ENCODE data around the gene WASL. TPM values are rescaled to one million over a fixed set of nuclear protein-coding genes. Genes with fewer than 3 reads are reported as not detected.

Gene WASL
- total and polyA plus RNA-seq, 10 of the 15 experiments (the other 5 are each of a cell fraction or from before 2014, with no cell fraction given) = 2.0 to 6.4 (median 3.5) TPM

GRCh38 chr7:123637878-123638277 lies 110.9 kb downstream of the WASL start:
- Histone ChIP-seq H3K4me1 (ENCODE audit: control insufficient read depth, insufficient read depth, low read length) (no peaks in the 10 kb centered on the region), H3K4me3 (no peak overlapping the region), H3K9me3 (replicated peaks; ENCODE audit: control insufficient read depth, insufficient read depth, low read length) (no peaks in the 10 kb centered on the region), H3K27me3 (replicated peaks in 1 of 2; ENCODE audit: control insufficient read depth in 2 of 2, insufficient read depth in 2 of 2, low read length in 1 of 2) (no peaks in the 10 kb centered on the region; a peak in 1 of 4 replicates), H3K27ac (ENCODE audit: control insufficient read depth, insufficient read depth) (no peak overlapping the region), H3K9ac (ENCODE audit: control insufficient read depth, insufficient read depth, low read length) (no peak overlapping the region), H2AFZ (ENCODE audit: control insufficient read depth, low read depth, low read length) (no peak overlapping the region), H4K20me1 (ENCODE audit: control insufficient read depth, insufficient read depth) (no peaks in the 10 kb centered on the region), H3K4me2 (ENCODE audit: control insufficient read depth, insufficient read depth) (no peak overlapping the region), H3K79me2 (ENCODE audit: control insufficient read depth, insufficient read depth, low read length) (no peaks in the 10 kb centered on the region), H3K36me3 (ENCODE audit: control insufficient read depth in 2 of 2, insufficient read depth in 2 of 2, low read length in 1 of 2) (no peaks in the 10 kb centered on the region)
- ChIA-PET RAD21 (ENCODE audit: unreplicated experiment) (interaction anchor here (1.0 to 1.2 kb wide), 2 partner anchors 234 to 1687 kb away, joined by 3 to 5 read pairs; no protein-coding TSS in a partner anchor), CTCF (interaction anchor here (0.6 to 3.2 kb wide), 2 partner anchors 15 to 169 kb away, joined by 3 to 25 read pairs; no protein-coding TSS in a partner anchor), SMC1A (ENCODE audit: uncharacterized antibody, unreplicated experiment) (interaction anchor here (3.5 kb wide), 1 partner anchor 234 kb away, joined by 14 read pairs; no protein-coding TSS in a partner anchor), POLR2A (interaction anchor here (0.6 kb wide), 1 partner anchor 910 kb away, joined by 3 read pairs; no protein-coding TSS in a partner anchor)
- WGBS (ENCODE audit: insufficient coverage, insufficient replicate concordance, low lambda C conversion rate, missing lambda C conversion rate) = 3% methylated on average over 2 of the region's 2 CpGs
- ATAC-seq = no peak
- no peak for FAIRE-seq
- no peak for DNase-seq (ENCODE audit: low read depth, low spot score)
- intact Hi-C loops (cut with micrococcal nuclease; ENCODE audit: unreplicated experiment) = loop anchor here (5.0 kb wide), 1 partner anchor 229 kb away; no protein-coding TSS in a partner anchor
- no TSS peak for BruUV-seq (replicated peaks)
- in situ Hi-C loops (cut with MboI) = no loop called here
- TF ChIP-seq NFXL1 (IDR thresholded peaks at IDR 0.05; ENCODE audit: borderline replicate concordance) (no peak), CHD2 (IDR thresholded peaks at IDR 0.05; ENCODE audit: borderline replicate concordance, low read depth, low read length) (no peak), MEF2B (IDR thresholded peaks at IDR 0.05; ENCODE audit: partially characterized antibody, poor library complexity, severe bottlenecking) (no peak), SPI1 (IDR thresholded peaks at IDR 0.05; ENCODE audit: borderline replicate concordance, insufficient read depth, low read depth, low read length) (no peak), ETV6 (conservative IDR thresholded peaks at IDR 0.05 in 1 of 2, IDR thresholded peaks at IDR 0.05 in 1 of 2; ENCODE audit: borderline replicate concordance in 1 of 2, low read depth in 1 of 2) (no peak), CBX5 (IDR thresholded peaks at IDR 0.05; ENCODE audit: low read depth) (no peak), RELB (IDR thresholded peaks at IDR 0.05; ENCODE audit: low read depth) (no peak), MLLT1 (IDR thresholded peaks at IDR 0.05) (no peak), BCL3 (IDR thresholded peaks at IDR 0.05; ENCODE audit: borderline replicate concordance, insufficient read depth, low read depth, low read length, poor library complexity, severe bottlenecking) (no peak), MTA2 (IDR thresholded peaks at IDR 0.05; ENCODE audit: low read depth) (no peak), NRF1 (conservative IDR thresholded peaks at IDR 0.05; ENCODE audit: low read depth, low read length) (no peak), GATAD2B (conservative IDR thresholded peaks at IDR 0.05; ENCODE audit: low read depth) (no peak), NFYA (IDR thresholded peaks at IDR 0.05; ENCODE audit: borderline replicate concordance, low read depth, low read length) (no peak), NR2F1 (conservative IDR thresholded peaks at IDR 0.05) (no peak), ZNF274 (IDR thresholded peaks at IDR 0.05; ENCODE audit: insufficient read depth, insufficient read length) (no peak)
